H1 (cell line): ENCODE results near the gene CTDP1. TPM values are rescaled to one million over a fixed set of nuclear protein-coding genes. Genes with fewer than 3 reads are reported as not detected.

Experiments used
- BRCA1 ChIP-seq: IDR thresholded peaks from 2 replicates; pipeline ENCODE4 v1.6.1; 2012; ENCODE audit warnings: low read depth, low read length, improper control_type of control experiment
- JUN ChIP-seq: IDR thresholded peaks from 2 replicates; pipeline ENCODE4 v1.6.1; 2011; ENCODE audit warnings: low read depth, mild to moderate bottlenecking, improper control_type of control experiment, low read length
- MAX ChIP-seq: IDR thresholded peaks from 2 replicates; pipeline ENCODE4 v1.6.1; 2012; ENCODE audit warnings: inconsistent platforms
- polyA plus RNA-seq, 7 experiments: library from polyadenylated mRNA; depleted of rRNA in 3 of 7; stranded (reverse) in 5 of 7; unstranded in 2 of 7; fragments of >200 nt in 5 of 7; fragments of 200-250 nt in 2 of 7; gene quantifications; 1 replicate in 5 of 7; 2 replicates in 1 of 7; 4 replicates in 1 of 7; pipeline versions ENCODE4 v1.2.1 to v1.2.3, GENCODE V29; 2011 to 2013; ENCODE audit warnings: missing spikeins in 2 of 7, mixed read lengths in 2 of 7
- total RNA-seq: library from RNA; stranded (reverse); fragmentation: NEBNext Ultra II Directional; extraction: Animal tissue kit (Norgen Biotek cat#: 25700); gene quantifications from 2 replicates; pipeline ENCODE4 v1.2.1, GENCODE V29; 2021
- TF ChIP-seq, protein P1 (sequence below), 3 experiments: IDR thresholded peaks; 1 replicate in 2 of 3; 2 replicates in 1 of 3; pipeline versions ENCODE4 v1.5.1 to v1.6.1; 2011; ENCODE audit warnings: low read length in 3 of 3, mild to moderate bottlenecking in 3 of 3, inconsistent platforms in 2 of 3, low read depth in 1 of 3, moderate library complexity in 1 of 3; ENCODE audit not compliant: insufficient read depth in 1 of 3; ENCODE audit errors: control extremely low read depth in 1 of 3

CTDP1 gene
- total and polyA plus RNA-seq, 2 of the 8 experiments (the other 6 are each of a cell fraction or from before 2014, with no cell fraction given): 16.6 to 37.0 TPM

DNA sequence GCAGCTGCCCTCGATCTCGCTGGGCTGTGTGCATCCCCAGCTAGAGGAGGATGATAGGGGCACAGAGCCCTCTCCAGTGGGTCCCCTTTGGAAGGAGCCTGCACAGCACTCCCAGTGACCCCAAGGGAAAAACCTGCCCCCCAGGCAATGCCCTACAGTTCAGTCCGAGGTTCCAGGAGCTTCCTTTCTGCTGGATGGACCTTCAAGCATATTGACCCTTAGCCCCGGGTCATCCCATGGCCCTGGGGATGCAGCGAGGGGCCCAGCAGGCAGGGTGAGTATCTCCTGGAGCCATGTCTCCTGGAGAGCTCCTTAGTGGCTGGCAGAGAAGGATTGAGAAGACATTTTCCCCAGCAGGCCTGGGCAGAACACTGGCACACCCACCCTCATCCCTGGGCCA is 45.4 kb upstream of the CTDP1 start (continued):
- TF ChIP-seq, protein P1, sequence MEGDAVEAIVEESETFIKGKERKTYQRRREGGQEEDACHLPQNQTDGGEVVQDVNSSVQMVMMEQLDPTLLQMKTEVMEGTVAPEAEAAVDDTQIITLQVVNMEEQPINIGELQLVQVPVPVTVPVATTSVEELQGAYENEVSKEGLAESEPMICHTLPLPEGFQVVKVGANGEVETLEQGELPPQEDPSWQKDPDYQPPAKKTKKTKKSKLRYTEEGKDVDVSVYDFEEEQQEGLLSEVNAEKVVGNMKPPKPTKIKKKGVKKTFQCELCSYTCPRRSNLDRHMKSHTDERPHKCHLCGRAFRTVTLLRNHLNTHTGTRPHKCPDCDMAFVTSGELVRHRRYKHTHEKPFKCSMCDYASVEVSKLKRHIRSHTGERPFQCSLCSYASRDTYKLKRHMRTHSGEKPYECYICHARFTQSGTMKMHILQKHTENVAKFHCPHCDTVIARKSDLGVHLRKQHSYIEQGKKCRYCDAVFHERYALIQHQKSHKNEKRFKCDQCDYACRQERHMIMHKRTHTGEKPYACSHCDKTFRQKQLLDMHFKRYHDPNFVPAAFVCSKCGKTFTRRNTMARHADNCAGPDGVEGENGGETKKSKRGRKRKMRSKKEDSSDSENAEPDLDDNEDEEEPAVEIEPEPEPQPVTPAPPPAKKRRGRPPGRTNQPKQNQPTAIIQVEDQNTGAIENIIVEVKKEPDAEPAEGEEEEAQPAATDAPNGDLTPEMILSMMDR (IDR thresholded peaks at IDR 0.05; ENCODE audit: control extremely low read depth in 1 of 3, insufficient read depth in 1 of 3, low read depth in 1 of 3, low read length in 3 of 3): no peak
- TF ChIP-seq JUN: no peak
- TF ChIP-seq MAX: no peak
- TF ChIP-seq BRCA1: no peak
